Suppressor macrophage treated with lipopolysaccharide for 4 hours (primary cell): ENCODE results near the gene KCP.
"Not testable (repeated sequence)": the region's sequence is repeated elsewhere in the genome, so short reads cannot be mapped to it uniquely, and the experiment has no call there.

Source experiments
- DNase-seq: peaks from one replicate; pipeline ENCODE4 v3.0.0-alpha.2; 2020

KCP gene

DNA sequence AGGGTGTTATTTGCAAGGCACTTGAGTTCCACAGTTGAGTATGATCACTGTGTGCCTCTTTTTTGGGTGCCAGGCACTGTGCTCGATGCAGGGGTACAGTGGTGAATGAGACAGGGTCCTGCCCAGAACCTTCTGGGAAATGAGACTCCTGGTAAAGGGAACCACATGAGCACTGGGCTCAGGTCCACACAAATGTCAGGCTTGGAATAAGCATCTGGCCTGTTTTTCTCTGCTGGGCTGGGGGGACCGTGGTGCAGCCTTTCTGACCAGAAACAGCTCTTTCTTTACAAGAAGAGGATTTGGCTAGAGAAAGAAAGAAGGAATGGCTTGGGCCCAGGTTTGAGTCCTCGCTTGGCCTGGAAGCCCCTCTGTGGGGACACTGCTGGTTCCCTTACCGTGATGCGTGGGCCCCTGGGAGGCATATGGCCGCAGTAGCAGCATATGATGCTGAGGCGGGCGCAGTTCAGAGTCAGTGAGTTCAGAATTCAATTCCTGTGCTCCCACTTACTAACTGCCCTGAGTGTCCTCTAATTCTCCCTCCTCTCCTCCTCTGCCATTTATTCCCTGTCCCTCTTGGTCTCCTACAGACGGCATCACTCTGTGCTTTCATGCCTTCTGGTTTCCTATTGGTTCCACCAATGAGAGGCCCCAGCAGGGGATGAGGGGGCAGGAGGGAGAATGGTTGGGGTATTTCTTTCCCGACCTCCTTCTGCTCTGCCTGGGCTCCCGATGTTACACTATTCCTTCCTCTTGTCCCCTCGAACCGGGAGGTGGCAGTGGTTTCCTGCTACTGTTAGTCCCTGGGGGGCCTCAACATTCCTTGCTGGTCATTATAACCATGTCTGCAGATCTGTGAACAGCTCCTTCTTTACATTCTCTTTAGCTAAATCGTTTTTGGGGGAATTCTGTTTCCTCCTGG is 9.6 kb upstream of the KCP start:
- DNase-seq: no peak

DNA sequence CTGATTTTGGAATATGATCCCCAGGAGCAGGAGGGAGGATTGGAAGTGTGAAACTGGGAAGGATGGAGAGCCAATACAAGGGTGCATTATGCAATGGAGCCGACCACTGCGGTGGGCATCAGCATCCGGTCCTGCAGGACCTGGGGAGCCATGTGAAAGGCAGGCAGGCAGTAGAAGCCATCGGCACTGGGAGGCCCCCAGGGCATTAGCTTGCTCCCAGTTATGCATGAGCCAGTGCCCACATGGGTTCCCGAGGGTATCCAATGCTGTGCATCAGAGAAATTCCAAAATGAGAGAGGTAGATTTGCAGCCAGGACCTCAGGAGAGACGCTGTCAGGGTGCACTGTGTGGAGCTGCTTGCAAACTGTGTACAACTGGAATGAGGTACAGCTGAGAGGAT is 8.7 kb upstream of the KCP start:
- no peak for DNase-seq

DNA sequence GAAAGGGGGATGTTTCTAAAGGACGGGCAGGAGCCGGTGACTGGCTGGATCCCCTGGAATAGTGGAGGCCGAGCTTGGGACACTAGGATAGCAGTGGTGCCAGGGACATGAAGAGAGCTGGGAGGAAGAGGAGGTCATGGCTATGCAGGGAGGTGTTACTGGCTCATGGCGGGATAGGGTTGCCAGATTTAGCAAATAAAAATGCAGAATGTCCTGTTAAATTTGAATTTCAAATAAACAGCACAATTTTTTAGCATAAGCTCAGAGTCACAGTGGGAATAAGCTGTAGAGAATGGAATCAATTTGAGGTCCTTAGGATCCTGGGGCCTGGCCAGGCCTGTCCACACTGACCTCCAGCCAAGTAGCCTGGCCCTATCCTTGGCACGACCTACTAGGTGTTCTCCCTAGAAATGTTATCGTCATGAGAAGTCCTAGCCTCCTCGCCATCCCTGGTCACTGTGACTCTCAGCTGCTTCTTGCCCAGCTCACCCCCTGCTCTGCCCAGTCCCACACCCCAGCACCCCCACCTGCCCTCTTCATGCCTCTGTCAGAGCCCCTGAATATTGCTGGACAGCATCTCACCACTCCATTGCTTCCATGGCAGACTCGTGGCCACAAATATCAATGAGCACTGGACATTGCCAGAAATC is 7.6 kb upstream of the KCP start:
- DNase-seq: no peak

DNA sequence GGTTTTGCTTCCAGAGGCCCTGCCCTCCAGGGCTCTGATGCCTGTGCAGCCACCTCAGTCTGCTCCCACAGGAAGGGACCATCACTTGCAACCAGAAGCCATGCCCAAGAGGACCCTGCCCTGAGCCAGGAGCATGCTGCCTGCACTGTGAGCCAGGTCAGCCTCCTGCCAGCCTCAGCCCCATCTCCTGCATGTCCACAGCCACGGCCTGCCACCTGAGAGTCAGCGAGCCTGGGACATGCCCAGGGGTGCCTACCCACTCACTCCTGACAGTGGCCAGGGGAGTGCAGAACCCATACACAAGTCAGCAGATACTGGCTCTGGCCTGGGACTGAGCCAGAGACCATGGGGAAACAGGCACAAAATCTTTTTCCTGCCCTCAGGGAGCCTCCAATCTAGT is 6.6 kb upstream of the KCP start:
- DNase-seq: no peak

DNA sequence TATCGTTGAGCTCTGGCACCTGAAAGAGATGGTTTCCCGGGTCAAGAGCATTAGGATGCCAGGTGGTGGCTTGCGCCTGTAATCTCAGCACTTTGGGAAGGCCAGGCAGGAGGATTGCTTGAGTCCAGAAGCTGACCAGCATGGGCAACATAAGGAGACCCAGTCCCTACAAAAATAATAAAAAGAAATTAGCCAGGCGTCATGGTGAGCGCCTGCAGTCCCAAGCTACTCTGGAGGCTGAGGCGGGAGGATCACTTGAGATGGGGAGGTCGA is 6.1 kb upstream of the KCP start:
- DNase-seq: no peak

DNA sequence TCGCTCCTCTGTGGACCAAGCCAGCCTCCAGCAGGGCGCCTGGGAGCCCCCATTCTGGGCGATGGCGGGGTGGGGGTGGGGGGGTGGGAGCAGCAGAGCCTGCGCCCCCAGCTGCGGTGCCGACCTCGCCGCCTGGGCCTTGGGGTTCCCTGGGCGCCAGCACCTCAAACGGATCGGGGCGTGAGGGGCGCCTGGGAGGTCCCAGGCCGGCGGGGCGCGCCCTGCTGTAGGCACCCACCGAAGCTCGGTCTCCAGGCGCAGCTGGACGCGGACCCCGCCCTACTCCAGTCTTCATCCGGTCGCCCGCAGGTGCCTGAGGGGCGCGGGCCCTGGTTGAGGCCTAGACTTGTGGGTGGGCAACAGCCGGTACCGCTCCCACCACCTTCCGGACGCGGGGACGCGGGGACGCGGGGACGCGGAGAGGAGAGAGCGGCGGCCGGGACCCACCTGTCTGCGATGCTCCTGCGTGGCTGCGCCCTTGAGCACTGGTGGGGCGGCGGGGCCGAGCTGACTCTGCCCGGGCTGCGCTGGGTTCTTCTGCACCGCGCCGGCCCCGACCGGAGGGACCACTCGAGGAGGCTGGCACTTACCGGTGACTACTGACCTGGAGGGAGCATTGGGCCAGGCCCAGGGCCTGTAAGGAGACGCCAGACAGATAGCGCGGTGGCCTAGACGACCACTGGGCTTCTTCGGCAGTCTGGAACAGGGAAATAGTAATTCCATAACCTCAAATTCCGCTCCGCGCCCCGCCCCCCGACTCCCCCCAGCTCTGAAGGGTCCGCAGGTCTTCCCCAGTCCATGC is 5.5 kb upstream of the KCP start:
- no peak for DNase-seq

DNA sequence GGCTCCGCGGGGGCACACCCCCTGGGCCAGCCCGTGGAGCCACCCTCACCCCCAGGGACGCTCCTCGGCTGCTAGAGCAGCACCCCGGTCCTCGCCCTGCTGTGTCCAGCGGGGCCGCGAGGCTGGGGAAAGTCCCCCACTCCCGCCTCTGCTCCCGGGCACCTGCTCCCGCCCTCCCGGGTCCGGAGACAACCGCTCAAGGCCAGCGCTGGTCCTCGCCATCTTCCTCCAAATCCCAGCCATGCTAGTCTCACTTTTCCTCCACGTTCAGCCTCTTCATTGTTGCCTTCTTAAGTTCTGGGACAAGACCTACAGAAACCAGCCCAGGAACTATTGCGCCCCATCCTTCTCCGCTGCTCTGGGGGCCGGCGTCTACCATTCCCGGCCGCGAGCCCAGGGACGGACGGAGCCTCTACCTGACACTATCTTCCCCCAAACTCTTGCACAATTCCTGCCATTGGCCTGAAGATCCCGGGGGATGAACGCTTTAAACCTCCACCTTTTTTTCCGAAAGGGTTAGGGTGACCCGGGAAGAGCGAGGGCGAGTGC is 4.8 kb upstream of the KCP start:
- no peak for DNase-seq

DNA sequence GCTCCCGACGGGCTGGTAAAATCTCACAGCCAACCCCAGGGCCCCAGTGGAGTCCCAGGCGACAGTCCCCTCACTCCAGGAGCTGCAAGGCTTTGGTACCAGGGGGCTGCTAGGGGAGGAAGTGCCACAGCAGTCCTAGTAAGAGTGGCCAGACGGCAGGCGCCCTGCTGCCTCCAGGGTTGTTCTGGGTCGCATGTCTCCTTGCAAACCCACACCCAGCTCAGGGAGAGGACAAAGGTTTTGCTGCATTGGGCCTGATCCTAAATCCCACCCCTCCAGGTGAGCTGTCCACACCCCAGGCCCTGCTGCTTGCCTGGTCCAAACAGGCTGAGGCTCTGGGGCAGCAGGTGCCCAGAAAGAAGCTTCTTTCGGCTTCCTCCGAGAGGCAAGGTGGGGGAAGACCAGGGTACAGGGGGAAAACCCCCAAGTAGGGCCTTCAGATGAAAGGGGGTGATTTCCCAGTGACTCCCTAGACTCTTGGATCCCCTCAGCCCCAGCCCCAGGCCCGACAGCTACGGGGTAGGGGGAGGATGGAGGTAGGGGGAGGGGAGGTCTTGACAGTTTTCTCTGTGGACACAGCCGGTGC is 4.2 kb upstream of the KCP start:
- DNase-seq: no peak

DNA sequence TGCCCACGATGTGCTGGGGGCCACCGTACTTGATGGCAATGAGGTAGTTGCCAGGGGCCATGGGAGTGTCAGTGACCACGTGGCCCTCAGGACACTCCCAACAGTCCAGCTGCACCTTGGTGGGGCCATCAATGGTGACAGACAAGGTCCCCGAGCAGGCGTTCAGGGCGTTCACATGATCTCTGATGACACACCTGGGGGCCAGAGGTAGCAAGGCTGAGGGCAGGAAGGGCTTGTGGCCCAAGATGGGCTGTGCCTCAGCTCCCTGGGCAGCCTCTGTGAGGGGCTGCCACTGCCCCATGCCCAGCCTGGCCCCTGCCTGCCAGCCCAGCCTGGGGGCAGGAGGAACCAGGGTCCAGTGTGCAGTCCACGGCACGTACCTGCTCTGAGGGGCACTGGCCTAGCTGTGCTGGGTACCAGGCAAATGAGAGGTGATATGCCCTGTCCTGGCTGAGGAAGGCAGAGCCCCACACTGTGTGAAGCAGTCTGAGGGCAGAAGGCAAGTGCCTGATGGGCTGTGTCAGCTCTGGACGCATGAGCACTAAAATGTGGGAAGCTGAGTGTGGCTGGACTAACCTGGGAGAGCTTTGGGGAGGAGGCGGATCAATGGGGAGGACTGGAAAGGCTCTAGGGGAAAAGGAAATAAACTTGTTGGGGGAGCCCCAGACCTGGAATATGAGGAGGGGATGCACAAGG is 3.5 kb upstream of the KCP start:
- DNase-seq: no peak

DNA sequence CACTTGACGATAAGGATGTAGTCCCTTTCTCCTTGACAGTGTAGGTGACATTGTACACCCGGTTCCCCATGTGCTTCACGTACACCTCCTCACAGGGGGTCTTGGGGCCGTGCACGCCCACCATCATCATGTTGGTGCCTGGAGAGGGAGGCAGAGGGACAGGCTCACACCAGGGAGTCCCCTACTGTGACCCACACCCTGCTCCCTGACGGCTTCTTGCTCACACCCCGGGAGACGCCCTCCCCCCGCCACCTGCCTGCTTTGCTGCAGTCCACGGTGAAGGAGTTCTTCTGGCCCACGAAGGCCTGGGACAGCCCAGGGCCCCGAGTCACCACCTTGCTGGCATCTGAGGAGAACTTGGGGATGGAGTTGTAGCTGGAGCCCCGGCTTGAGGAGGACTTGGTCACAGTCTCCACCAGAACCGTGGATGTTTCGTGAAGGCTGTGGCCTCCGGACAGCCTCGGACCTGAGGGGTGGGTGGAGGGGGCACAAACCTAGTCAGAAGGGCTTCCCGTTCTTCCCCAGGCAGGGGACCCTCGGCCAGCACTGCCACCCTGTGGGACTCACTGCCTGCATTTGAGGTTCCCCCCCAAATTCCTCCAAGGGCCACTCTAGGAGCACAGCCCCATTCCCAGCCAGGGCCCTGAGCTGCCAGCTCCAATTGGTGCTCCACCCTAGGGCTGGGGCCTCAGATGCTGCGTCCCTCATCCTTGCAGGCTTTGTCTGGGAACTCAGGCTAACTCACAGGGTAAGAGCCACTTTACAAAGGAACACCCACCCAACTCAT is 2.4 kb upstream of the KCP start:
- DNase-seq: not testable (repeated sequence)

DNA sequence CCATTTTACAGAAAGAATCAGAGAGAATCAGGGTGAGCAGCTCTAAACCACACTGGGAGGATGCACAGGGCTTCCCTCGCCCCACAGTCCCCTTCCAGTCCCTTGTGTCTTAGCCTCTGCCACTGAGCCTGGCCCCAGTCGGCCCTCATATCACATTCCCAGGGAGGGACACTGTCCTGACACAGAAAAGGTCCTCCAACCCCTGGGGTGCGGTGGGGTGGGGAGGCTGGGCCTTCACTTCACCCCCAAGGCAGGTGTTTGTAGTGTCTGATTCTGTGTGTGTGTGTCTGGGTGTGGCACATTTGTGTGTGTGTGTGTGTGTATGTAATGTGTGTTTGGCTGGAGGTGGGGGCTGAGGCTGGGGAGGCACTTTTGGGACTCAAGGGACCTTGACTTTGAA is 1.8 kb upstream of the KCP start:
- no peak for DNase-seq

DNA sequence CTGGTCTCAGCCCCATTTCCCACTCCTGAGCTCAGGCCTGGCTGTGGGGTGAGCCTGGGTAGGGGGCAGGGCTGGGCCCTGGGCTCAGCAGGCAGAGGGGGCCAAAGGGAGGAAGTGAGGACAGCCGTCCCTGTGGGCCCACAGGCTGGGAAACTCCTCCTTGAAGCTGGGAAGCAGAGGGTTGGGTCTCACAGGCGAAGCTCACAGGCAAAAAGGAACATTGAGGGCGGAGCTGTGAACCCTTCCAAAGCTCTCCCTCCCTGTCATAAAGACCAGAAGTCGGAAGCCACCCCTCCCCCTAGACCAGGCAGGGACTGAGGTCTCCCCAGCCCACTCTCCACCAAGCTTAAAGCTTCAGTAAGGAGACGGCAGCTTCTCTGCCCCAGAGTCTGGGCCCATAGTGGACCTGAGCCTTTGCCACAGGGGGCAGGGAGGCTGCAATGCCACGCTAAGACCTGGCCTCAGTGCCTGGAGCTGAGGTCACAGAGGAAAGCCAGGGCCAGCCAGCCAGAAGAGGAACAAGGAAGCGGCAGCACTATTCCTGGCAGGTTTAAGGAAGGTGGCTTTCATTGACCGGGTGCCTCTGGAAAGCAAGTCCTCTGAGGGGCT is 1.0 kb upstream of the KCP start:
- peak; percentile 44 for DNase-seq

DNA sequence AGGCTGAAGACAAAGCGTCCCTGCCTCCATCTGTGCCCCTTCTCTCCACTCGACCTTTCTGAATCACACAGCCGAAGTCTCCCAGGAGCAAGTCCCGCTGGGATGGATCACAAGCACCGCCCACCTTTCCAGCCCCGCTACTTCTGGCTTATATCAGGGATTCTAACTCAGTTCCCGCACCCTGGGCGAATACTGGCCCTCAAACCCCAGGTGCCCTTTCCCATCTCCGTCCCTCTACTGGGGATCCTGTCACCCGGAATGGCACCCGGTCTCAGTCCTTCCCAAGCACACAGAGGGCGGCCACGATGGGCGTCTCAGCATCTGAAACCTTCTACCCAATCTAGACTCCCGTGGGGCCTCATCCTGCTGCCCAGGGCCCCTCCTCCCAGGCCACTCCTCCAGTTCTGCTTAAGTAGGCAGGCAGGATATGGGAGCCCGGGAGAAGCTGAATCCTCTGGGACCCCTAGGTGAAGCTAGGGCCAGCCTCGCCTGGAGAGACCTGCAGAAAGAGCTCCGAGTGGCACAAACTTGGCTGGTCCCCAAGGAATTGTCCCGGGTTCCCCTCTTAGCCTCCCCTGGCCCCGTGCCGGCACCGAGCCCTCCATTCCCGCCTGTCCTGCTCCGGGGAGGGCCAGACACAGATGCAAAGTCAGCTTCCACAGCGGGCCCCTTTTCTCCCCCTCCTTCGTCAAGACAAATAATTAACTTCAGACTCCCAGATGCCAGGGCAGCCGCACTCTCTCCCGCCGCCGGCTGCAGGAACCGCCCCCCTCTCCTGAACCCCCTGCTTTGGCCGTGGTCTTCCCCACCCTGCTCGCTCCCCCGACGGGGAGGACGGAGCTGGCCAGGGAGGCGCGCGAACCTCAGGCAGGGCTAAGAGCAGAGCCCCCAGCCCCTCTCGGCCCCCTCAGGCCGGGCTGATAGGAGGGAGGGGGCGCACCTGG is 612 bp downstream of the KCP start:
- no peak for DNase-seq

DNA sequence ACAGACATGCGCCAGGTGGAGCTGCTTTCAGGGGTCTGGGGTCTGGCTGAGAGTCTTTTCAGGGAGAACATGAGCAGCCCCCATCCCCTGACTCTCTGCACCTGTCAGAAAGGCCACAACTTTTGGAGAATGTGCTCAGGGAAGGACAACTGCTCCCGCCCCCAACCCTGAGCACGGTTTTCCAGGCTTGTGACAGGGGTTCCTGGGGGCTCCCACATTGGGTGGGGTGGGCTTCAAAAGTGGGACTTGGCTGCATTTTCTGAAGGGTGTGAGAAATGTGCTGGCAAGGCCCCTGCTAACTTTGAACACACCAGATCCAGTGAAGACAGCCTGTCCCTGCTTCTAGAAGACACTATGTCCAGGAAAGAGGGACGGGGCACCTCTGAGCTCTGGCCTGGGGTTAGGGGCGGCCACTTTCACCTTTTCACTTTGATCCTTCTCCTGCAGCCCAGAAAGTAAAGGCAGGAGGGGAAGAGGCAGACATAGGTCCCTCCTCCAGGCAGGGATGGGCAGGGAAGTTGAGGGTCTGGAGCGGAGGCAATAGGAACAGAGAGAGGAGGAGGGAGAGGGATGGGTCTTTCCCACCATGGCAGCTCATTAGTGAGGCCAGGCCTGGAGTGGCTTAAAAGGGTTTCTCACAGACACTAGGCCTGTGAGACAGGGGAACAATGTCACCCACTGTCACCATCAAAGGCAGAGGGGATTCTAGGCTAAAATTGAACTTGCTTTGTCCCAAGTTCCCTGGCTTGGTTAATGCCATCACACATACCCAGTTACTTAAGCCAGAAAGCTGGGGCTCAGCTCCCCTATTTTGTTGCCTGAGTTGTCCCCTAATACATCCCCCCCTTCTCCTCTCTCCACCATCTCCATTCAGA is 1.5 kb downstream of the KCP start:
- DNase-seq: no peak

DNA sequence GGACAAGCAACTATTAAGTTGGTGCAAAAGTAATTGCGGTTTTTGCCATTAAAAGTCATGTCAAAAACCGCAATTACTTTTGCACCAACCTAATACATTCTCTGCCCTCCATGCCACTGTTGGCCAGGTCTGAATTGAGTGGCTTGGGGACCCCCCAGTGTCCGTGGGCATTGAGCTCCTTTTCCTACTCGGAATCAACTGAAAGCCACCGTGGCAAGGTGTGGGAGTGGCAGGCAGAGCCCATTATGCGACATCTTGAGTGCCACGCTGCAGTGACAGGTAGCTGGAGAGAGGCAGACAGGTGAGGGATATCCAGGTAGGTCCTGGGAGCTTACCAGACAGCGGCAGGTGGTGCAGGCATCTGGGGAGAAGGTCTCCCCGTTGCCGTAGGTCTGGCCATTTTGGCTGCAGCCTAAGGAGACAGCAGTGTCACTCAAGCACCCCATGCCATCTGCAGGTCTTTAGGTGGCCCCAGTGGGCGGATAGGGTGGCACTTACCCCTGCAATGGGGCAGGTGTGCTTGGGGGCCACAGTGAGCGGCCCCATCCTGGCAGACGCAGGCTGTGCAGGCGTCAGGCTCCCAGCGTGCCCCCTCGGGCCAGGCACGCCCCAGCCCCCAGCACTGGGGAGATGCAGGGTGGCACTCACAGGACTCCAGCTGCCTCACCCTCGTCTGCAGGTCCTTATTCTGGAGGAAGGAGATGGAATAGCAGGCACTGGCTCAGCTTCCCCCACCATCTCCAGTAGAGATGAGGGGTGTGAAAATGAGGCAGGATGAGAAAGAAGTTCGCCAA is 3.5 kb downstream of the KCP start:
- DNase-seq: no peak

DNA sequence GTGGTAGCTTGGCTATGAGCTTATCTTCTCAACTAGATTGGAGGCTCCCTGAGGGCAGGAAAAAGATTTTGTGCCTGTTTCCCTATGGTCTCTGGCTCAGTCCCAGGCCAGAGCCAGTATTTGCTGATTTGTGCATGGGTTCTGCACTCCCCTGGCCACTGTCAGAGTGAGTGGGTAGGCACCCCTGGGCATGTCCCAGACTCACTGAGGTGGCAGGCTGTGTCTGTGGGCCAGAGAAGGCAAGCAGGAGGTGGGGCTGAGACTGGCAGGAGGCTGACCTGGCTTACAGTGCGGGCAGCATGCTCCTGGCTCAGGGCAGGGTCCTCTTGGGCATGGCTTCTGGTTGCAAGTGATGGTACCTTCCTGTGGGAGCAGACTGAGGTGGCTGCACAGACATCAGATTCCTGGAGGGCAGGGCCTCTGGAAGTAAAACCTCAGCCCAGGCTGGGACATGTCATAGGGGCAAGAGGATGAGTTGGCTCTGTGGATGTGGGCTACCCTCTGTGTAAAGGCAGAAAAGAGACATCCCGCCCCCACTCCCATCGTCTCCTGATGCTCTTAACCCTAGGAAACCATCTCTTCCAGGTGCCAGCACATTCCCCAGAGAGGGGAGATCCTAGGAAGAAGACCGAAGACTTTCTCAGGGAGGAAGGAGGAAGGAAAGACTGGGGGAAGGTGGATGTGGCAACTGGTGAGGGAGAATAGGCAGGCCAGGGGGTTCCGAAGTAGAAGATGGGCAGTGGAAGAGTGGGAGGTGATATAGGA is 4.3 kb downstream of the KCP start:
- no peak for DNase-seq
